Measurements from ENCODE around the gene PGAP1. TPM values are rescaled to one million over a fixed set of nuclear protein-coding genes. Genes with fewer than 3 reads are reported as not detected.

Gene PGAP1
- total RNA-seq, 1 experiment from 2014 or later = 3.5 TPM

DNA sequence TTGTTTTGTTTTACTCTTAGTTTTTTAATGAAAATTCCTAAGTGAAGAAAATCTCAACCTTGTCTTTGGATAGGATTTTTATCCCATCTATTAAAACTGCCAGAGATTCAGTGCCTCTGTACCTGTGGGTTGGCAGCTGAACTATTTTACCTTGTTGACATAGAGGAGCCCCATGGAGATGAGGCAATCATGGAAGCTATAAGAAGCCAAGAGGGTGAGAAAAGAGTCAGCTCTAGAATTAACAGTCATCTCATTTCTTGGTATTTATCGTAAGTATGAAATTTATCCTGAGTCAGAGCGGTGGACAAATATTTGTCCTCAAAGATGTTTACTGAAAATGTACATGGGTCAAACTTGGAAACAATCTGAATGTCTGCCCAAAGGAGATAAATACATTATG is 35.8 kb upstream of the PGAP1 start:
- H3K4me2 ChIP-seq (ENCODE audit: low read length) = no peak overlapping the region
- no peaks in the 10 kb centered on the region for H3K9me2 ChIP-seq (replicated peaks; ENCODE audit: low read length)
- no peaks in the 10 kb centered on the region for H3K79me2 ChIP-seq (ENCODE audit: low read length)
- H3K27ac ChIP-seq (ENCODE audit: low read length) = no peak overlapping the region
- ATAC-seq (no peak), DNase-seq (no peak)
- no peak overlapping the region for H3K4me3 ChIP-seq (ENCODE audit: low read length)
- no peak overlapping the region for H2AFZ ChIP-seq (ENCODE audit: low read length)
- H3K36me3 ChIP-seq (ENCODE audit: low read depth, low read length) = no peaks in the 10 kb centered on the region
- no peaks in the 10 kb centered on the region for H3K27me3 ChIP-seq (ENCODE audit: low read length)
- ChIA-PET POLR2A (ENCODE audit: unreplicated experiment) (no interaction called here), CTCF (no interaction called here)
- BruUV-seq (replicated peaks) = no TSS peak
- peaks cover 4% of the 10 kb centered on the region; the same call in 1 of the 2 replicates for H3K4me1 ChIP-seq (ENCODE audit: insufficient read depth, low read length)
- intact Hi-C loops (cut with micrococcal nuclease) = no loop called here
- H3K9ac ChIP-seq (ENCODE audit: low read length) = no peak overlapping the region
- no peaks in the 10 kb centered on the region for H3F3A ChIP-seq (ENCODE audit: low read length, unreplicated experiment)
- no peak for TF ChIP-seq EZH2 (IDR thresholded peaks at IDR 0.05; ENCODE audit: low read length, unreplicated experiment)
- TF ChIP-seq, protein P1, sequence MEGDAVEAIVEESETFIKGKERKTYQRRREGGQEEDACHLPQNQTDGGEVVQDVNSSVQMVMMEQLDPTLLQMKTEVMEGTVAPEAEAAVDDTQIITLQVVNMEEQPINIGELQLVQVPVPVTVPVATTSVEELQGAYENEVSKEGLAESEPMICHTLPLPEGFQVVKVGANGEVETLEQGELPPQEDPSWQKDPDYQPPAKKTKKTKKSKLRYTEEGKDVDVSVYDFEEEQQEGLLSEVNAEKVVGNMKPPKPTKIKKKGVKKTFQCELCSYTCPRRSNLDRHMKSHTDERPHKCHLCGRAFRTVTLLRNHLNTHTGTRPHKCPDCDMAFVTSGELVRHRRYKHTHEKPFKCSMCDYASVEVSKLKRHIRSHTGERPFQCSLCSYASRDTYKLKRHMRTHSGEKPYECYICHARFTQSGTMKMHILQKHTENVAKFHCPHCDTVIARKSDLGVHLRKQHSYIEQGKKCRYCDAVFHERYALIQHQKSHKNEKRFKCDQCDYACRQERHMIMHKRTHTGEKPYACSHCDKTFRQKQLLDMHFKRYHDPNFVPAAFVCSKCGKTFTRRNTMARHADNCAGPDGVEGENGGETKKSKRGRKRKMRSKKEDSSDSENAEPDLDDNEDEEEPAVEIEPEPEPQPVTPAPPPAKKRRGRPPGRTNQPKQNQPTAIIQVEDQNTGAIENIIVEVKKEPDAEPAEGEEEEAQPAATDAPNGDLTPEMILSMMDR (conservative IDR thresholded peaks at IDR 0.05; ENCODE audit: low read depth, low read length) = no peak
- no peak for TF ChIP-seq EZH2phosphoT487 (IDR thresholded peaks at IDR 0.05; ENCODE audit: borderline replicate concordance, low read length)
- H4K20me1 ChIP-seq (ENCODE audit: low read length) = no peaks in the 10 kb centered on the region
- no peaks in the 10 kb centered on the region for H3K9me3 ChIP-seq (ENCODE audit: low read length)

DNA sequence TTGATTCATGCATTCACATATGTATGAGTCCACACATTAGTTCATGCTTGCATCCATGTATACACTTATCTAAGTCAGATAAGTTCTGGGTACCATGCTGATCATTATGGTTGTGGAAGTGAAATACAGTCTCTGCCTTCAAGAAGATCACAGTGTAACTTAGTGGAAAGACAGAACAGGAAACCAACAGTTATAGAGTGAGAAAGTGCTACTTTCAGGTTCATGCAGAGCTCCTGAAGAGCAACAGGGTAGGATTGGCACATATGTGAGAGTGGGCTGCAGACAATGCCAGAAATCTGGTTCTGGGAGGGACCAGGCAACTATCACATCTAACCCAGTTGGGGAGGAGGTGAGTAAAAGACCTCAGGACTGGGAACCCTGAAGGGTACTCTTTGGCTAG is 35.4 kb upstream of the PGAP1 start:
- intact Hi-C loops (cut with micrococcal nuclease) = no loop called here
- Histone ChIP-seq H3K27me3 (ENCODE audit: low read length) (no peaks in the 10 kb centered on the region), H3F3A (ENCODE audit: low read length, unreplicated experiment) (no peaks in the 10 kb centered on the region), H3K4me2 (ENCODE audit: low read length) (no peak overlapping the region), H4K20me1 (ENCODE audit: low read length) (no peaks in the 10 kb centered on the region), H3K4me3 (ENCODE audit: low read length) (no peak overlapping the region), H3K4me1 (ENCODE audit: insufficient read depth, low read length) (peaks cover 4% of the 10 kb centered on the region; the same call in 1 of the 2 replicates), H3K36me3 (ENCODE audit: low read depth, low read length) (no peaks in the 10 kb centered on the region), H3K79me2 (ENCODE audit: low read length) (no peaks in the 10 kb centered on the region), H3K9me3 (ENCODE audit: low read length) (no peaks in the 10 kb centered on the region), H3K9me2 (replicated peaks; ENCODE audit: low read length) (no peaks in the 10 kb centered on the region), H2AFZ (ENCODE audit: low read length) (no peak overlapping the region), H3K9ac (ENCODE audit: low read length) (no peak overlapping the region), H3K27ac (ENCODE audit: low read length) (no peak overlapping the region)
- ChIA-PET CTCF (no interaction called here), POLR2A (ENCODE audit: unreplicated experiment) (no interaction called here)
- TF ChIP-seq EZH2 (IDR thresholded peaks at IDR 0.05; ENCODE audit: low read length, unreplicated experiment) = no peak
- TF ChIP-seq EZH2phosphoT487 (IDR thresholded peaks at IDR 0.05; ENCODE audit: borderline replicate concordance, low read length) = no peak
- TF ChIP-seq, protein P1 (conservative IDR thresholded peaks at IDR 0.05; ENCODE audit: low read depth, low read length) = no peak
- no peak for DNase-seq
- ATAC-seq = no peak
- no TSS peak for BruUV-seq (replicated peaks)

DNA sequence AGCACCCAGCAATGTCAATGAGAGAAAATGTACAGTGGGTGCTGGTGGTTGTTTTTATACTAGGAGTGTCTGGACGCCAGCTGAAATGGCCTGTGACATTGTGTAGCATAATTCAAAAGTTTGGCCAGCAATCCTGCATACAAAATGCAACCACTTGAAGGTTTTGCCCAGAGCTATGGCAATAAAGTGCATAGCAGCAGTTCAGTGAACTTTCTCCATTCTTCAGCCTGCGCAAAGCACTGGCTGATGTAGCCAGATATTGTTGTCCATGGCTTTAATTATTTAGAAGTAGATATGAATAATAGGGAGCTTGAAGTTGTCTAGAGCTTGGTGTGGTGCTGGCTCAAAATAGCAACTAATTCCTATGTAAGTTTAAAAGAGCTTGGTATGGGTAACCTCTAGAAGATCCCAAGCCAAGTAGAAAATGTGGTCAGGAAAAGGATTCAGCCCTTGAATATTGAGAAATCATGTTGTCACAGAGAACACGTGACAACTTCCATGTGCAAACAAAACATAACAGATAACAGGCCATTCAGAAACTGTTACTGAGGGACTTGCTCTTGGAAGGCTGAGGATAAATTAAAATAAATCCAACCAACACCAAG is 33.3 kb upstream of the PGAP1 start:
- Histone ChIP-seq H4K20me1 (ENCODE audit: low read length) (no peaks in the 10 kb centered on the region), H3K9me2 (replicated peaks; ENCODE audit: low read length) (no peaks in the 10 kb centered on the region), H3K9me3 (ENCODE audit: low read length) (no peaks in the 10 kb centered on the region), H3K27me3 (ENCODE audit: low read length) (no peaks in the 10 kb centered on the region), H3K4me3 (ENCODE audit: low read length) (no peak overlapping the region), H3K4me2 (ENCODE audit: low read length) (no peak overlapping the region), H3K4me1 (ENCODE audit: insufficient read depth, low read length) (peaks cover 4% of the 10 kb centered on the region; the same call in 1 of the 2 replicates), H3K79me2 (ENCODE audit: low read length) (no peaks in the 10 kb centered on the region), H3K27ac (ENCODE audit: low read length) (no peak overlapping the region), H3F3A (ENCODE audit: low read length, unreplicated experiment) (no peaks in the 10 kb centered on the region), H3K9ac (ENCODE audit: low read length) (no peak overlapping the region), H3K36me3 (ENCODE audit: low read depth, low read length) (no peaks in the 10 kb centered on the region), H2AFZ (ENCODE audit: low read length) (no peak overlapping the region)
- ChIA-PET CTCF (no interaction called here), POLR2A (ENCODE audit: unreplicated experiment) (no interaction called here)
- DNase-seq (no peak), ATAC-seq (no peak)
- no TSS peak for BruUV-seq (replicated peaks)
- no peak for TF ChIP-seq EZH2 (IDR thresholded peaks at IDR 0.05; ENCODE audit: low read length, unreplicated experiment)
- TF ChIP-seq, protein P1 (conservative IDR thresholded peaks at IDR 0.05; ENCODE audit: low read depth, low read length) = no peak
- no peak for TF ChIP-seq EZH2phosphoT487 (IDR thresholded peaks at IDR 0.05; ENCODE audit: borderline replicate concordance, low read length)
- intact Hi-C loops (cut with micrococcal nuclease) = no loop called here

Measured in PC-3 (cell line).